GM21528 (cell line): Measurements from ENCODE around the gene MYLK3.

Experiments
- ATAC-seq: cut with Tn5 transposase; IDR thresholded peaks from one replicate; pipeline ENCODE4 v1.9.1; 2021; ENCODE audit warnings: mild to moderate bottlenecking, moderate library complexity; ENCODE audit not compliant: unreplicated experiment, low FRiP score

The MYLK3 gene

GRCh38 chr16:46759309-46759708, 11.2 kb upstream of the MYLK3 start:
- no peak for ATAC-seq

GRCh38 chr16:46757339-46758050, 9.4 kb upstream of the MYLK3 start:
- no peak for ATAC-seq

GRCh38 chr16:46756772-46757171, 8.6 kb upstream of the MYLK3 start:
- no peak for ATAC-seq

GRCh38 chr16:46753015-46753414, 4.9 kb upstream of the MYLK3 start:
- no peak for ATAC-seq

GRCh38 chr16:46751381-46751780, 3.2 kb upstream of the MYLK3 start:
- no peak for ATAC-seq

GRCh38 chr16:46748775-46749705, 896 bp upstream of the MYLK3 start:
- no peak for ATAC-seq

- ATAC-seq, result no peak
Observed at GRCh38 chr16:46746821-46747776, 1.0 kb downstream of the MYLK3 start.

- no peak for ATAC-seq
Observed at GRCh38 chr16:46745617-46746016, 2.5 kb downstream of the MYLK3 start.

GRCh38 chr16:46743232-46743719, 4.9 kb downstream of the MYLK3 start:
- no peak for ATAC-seq

- ATAC-seq, result no peak
Observed at GRCh38 chr16:46739934-46740333, 8.2 kb downstream of the MYLK3 start.

- ATAC-seq, result no peak
Observed at GRCh38 chr16:46737621-46738214, 10.4 kb downstream of the MYLK3 start.

GRCh38 chr16:46736695-46737094, 11.4 kb downstream of the MYLK3 start:
- ATAC-seq, result no peak

- no peak for ATAC-seq
Observed at GRCh38 chr16:46733319-46733830, 14.8 kb downstream of the MYLK3 start.

GRCh38 chr16:46732561-46732960, 15.6 kb downstream of the MYLK3 start:
- ATAC-seq, result no peak

GRCh38 chr16:46731691-46732555, 16.2 kb downstream of the MYLK3 start:
- no peak for ATAC-seq

- no peak for ATAC-seq
Observed at GRCh38 chr16:46730801-46731690, 17.1 kb downstream of the MYLK3 start.

- ATAC-seq, result no peak
Observed at GRCh38 chr16:46730126-46730525, 18.0 kb downstream of the MYLK3 start.
